NCI-H128 (cell line): ENCODE data around the gene OOSP2.

Experiments
- DNase-seq: peaks from one replicate; lab custom pipeline; 2025; ENCODE audit not compliant: unreplicated experiment; lab: John Stamatoyannopoulos, UW

OOSP2 gene

GRCh38 chr11:60078745-60079144 is 38.5 kb downstream of the OOSP2 start:
- DNase-seq: no peak

- no peak for DNase-seq
Observed at GRCh38 chr11:60080535-60080934, 40.3 kb downstream of the OOSP2 start.

DNA sequence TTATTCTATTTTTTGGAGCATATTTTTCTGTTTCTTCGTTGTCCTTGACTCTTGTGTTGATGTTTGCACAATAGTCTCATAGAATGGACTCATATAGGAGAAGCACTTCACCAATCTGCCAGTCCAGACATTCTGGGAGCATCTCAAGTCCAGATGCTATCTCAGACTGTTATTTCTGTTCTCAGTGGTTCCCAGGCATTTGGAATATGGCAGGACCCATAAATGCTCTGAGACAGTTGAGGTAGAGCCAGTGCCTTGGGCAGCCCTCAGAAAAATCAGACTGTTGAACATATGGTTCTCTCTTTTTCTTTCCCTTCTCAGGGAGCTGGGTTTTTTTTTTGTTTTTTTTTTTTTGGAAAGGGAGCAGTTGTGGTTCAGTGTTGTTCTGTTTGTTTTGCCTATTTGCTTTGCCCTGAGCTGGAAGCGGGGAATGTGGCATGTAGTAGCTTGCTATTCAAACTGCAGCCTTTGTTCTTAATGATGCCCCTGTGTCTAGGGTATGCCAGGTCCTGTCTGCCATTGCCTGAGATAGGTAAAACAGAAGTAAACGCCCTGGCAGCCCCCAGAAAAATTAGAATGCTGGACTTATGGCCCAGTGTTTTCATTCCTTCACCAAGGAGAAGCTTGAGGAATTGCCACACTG is 44.5 kb downstream of the OOSP2 start:
- DNase-seq: no peak

- no peak for DNase-seq
Observed at GRCh38 chr11:60085909-60086308, 45.7 kb downstream of the OOSP2 start.

GRCh38 chr11:60087239-60087638 is 47.0 kb downstream of the OOSP2 start:
- no peak for DNase-seq

GRCh38 chr11:60088364-60088763 is 48.2 kb downstream of the OOSP2 start, which contains the start of gene MS4A2:
TSS of gene MS4A2 (plus strand) at chr11:60088664. CDS start at chr11:60088766, 102 bp downstream.
- no peak for DNase-seq

DNA sequence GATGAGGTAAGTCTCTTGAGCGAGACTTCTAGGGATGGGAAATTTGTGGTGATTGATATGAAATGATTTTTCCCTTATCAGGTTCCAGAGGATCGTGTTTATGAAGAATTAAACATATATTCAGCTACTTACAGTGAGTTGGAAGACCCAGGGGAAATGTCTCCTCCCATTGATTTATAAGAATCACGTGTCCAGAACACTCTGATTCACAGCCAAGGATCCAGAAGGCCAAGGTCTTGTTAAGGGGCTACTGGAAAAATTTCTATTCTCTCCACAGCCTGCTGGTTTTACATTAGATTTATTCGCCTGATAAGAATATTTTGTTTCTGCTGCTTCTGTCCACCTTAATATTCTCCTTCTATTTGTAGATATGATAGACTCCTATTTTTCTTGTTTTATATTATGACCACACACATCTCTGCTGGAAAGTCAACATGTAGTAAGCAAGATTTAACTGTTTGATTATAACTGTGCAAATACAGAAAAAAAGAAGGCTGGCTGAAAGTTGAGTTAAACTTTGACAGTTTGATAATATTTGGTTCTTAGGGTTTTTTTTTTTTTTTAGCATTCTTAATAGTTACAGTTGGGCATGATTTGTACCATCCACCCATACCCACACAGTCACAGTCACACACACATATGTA is 55.4 kb downstream of the OOSP2 start:
- no peak for DNase-seq

DNA sequence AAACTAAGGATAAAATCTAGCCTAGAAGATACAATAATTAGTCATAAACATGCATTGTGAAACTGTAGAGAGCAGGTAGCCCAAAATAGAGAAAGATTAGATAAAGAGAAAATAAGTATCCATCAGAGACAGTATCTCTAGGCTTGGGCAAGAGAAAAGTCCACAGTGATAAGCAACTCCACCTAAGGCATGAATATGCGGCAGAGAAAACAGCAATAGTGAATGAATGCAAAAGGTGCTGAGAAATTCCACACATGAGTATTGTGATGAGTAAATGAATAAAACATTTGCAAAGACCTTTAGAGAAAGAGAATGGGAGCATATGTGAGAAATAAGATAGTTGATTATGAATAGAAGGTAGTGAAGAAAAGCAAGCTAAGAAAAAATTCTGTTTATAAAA is 57.0 kb downstream of the OOSP2 start:
- DNase-seq: no peak
